AG10803 (cell line): Measurements from ENCODE around the gene PROP1.
A peak's percentile ranks its signal among the peaks of the same experiment; 100 is the strongest.
"Not testable (repeated sequence)": the region's sequence is repeated elsewhere in the genome, so short reads cannot be mapped to it uniquely, and the experiment has no call there.

Source experiments
- DNase-seq: peaks from one replicate; pipeline ENCODE4 v3.0.0; 2010; ENCODE audit warnings: low read depth
- H3K4me3 ChIP-seq: 2 replicates; pipeline ENCODE4 v1.5.1; 2011; ENCODE audit warnings: mild to moderate bottlenecking, low read length, control low read depth
- CTCF ChIP-seq: conservative IDR thresholded peaks from 2 replicates; pipeline ENCODE4 v1.5.1; 2011; ENCODE audit warnings: mild to moderate bottlenecking, low read length, control low read depth, inconsistent platforms

Gene PROP1

GRCh38 chr5:177966009-177966838 lies 29.8 kb downstream of the PROP1 start:
- TF ChIP-seq CTCF = no peak
- no peak overlapping the region for H3K4me3 ChIP-seq
- DNase-seq = no peak

DNA sequence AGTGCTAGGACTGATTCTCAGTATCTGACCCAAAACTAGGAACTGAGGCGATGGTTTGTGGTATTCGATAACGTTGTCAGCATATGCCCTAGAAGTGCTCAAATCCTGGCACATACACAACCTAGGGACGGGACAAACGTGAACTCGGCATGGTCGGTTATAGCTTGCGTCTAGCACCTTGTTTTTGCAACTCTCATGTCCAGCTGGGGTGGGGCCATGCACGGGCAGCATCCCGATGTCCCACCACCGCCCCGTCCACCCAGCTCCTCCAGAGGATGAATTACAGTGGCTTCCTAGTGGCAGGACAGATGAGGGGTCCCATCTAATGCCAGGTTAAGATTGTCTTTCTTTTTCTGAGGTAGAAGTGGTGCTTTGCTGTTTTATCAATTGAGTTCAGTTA lies 31.6 kb downstream of the PROP1 start:
- TF ChIP-seq CTCF = no peak
- no peak overlapping the region for H3K4me3 ChIP-seq
- no peak for DNase-seq

GRCh38 chr5:177963966-177964365 lies 32.1 kb downstream of the PROP1 start:
- no peak for TF ChIP-seq CTCF
- no peak for DNase-seq

DNA sequence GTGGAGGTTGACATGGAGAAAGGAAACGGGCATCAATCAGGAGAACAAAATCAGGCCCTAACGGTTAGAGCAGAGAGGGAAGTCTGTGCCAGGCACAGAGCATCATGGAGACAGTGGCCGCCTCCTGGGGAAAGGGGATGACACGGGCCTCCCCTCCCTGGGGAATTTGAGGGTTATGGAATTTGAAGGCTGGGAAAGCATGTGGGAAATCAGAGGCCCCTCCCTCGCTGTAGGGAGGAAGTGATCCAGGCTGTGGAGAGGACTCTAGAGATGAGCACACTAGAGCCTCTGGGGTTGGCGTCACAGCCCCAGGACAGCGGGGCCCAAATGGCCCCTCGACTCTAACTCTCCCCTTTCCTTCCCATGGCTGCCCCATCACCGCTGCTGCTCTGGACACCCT lies 36.7 kb downstream of the PROP1 start:
- DNase-seq = no peak
- H3K4me3 ChIP-seq = no peak overlapping the region

More at GRCh38 chr5:177963966-177964365, 32.1 kb downstream of the PROP1 start:
- H3K4me3 ChIP-seq = no peak overlapping the region

DNA sequence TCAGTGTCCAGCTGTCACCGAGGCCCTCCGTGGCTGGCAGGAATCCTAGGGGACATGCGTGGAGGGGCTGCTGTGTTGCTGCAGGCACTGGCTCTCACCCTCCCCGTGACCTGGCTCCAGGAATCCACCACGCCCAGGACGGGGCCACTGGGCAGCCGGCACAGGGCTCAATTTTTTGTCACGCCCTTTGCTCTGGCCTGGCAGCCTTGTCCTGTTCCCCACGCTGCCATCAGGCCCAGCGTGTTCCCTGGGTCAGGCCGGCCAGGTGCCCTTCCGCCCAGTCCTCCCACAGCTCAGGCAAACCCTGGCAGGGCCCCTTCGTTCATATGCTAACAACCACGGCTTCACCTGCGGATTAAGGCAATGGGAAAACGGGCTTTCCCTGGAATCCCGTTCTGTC lies 37.3 kb downstream of the PROP1 start:
- TF ChIP-seq CTCF = no peak
- no peak for DNase-seq
- no peak overlapping the region for H3K4me3 ChIP-seq

More for the DNA sequence above, 36.7 kb downstream of the PROP1 start:
- TF ChIP-seq CTCF = no peak

DNA sequence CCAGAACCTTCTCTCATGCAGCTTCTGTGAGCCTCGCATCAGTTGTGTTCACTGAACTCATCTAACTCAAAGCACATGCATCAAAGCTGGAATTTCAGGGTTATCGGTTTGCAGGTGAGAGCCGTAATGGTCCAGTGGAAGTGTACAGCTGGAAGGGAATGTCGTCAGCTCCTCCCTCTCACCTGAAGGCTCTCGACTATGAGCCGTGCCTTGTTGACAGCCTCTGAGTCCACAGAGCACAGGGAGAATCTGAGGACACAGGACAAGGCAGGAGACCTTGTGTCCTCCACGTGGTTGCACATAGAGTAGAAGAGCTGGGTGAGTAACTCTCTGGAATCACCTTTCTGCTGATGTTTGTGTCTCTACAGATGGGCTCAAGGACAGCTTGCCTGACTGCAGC lies 38.8 kb downstream of the PROP1 start:
- no peak for TF ChIP-seq CTCF
- no peak overlapping the region for H3K4me3 ChIP-seq
- DNase-seq = no peak

GRCh38 chr5:177953101-177953500 lies 42.9 kb downstream of the PROP1 start:
- DNase-seq, H3K4me3 ChIP-seq: not testable (repeated sequence)

GRCh38 chr5:177949656-177950055 lies 46.4 kb downstream of the PROP1 start:
- DNase-seq = not testable (repeated sequence)

DNA sequence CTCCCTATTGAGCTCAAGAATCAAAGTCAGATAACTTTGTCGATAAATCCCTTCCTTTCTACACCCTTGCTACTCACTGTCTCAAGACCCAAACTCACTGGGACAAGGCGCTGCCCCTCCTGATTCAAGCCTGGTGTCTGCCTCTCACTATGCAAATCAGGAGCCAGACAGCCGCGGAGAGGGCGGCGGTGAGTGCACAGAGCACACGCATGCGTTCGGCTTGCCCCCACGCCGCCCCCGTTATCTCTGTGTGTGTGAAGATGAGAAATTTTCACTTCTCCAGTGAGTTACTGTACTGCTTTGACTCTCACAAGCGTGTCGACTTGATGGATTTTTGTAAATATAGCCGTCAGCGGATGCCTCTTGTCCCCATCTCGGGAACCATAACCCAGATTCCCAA lies 47.0 kb downstream of the PROP1 start:
- not testable (repeated sequence) for DNase-seq, H3K4me3 ChIP-seq

More at GRCh38 chr5:177949656-177950055, 46.4 kb downstream of the PROP1 start:
- H3K4me3 ChIP-seq = not testable (repeated sequence)

- DNase-seq = peak; percentile 31
- not testable (repeated sequence) for H3K4me3 ChIP-seq
These were observed 48.1 kb downstream of the PROP1 start for GRCh38 chr5:177947912-177948311.

DNA sequence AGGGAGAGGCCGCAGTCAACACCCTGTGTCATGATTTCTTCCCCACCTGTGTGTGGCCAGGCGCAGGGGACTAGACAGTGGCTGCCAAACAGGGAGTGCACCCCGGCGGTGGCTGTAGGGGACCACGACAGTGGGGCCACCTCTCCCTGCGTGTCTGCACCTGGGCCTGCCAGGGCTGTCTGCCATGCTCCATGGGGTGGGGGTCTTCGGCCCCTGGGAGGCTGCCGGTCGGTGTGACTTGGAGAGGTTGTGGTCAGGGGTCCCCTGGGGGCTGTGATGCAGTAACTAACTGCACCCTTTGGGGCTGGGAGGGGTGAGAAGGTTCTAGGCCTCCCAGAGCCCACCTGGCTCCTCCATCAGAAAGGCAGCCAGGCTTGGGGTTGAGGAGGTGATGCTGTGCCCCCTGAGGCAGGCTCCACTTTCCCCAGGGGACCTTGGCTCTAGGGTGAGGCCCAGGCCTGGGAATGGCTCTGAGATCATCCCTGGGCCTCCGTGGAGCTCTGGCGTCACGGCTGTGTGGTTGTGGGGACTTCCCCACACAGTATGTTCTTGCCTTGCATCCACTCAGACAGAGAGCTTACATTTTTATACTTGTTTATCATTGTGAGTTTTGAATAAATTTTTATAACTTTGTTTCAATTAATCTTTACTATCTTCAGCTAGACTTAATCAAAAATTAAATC lies 50.3 kb downstream of the PROP1 start:
- peak; percentile 4 for DNase-seq
- H3K4me3 ChIP-seq = not testable (repeated sequence)

DNA sequence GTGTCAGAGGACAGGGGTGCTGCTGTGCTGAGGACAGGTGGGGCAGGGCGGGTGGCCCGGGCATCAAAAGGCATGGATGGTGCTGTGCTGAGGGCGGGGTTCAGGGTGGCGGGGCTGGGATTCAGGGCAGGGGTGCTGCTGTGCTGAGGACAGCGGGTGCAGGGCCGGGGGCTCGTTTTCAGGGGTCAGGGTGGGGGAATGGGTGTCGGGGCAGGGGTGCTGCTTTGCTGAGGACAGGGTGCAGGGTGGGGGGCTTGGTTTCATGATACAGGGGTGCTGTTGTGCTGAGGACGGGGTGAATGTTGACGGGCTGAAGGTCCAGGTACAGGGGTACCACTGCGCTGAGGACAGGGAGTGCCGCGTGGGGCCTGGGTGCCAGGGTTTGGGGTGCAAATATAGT lies 50.9 kb downstream of the PROP1 start:
- not testable (repeated sequence) for H3K4me3 ChIP-seq

More for the DNA sequence above, 50.9 kb downstream of the PROP1 start:
- DNase-seq = not testable (repeated sequence)
